ENCODE measurements around the gene USP21. TPM values are rescaled to one million over a fixed set of nuclear protein-coding genes. Genes with fewer than 3 reads are reported as not detected.

The USP21 gene
- total and polyA plus RNA-seq, 2 of the 4 experiments (the other 2 are of a cell fraction): 6.3 to 23.8 TPM

DNA sequence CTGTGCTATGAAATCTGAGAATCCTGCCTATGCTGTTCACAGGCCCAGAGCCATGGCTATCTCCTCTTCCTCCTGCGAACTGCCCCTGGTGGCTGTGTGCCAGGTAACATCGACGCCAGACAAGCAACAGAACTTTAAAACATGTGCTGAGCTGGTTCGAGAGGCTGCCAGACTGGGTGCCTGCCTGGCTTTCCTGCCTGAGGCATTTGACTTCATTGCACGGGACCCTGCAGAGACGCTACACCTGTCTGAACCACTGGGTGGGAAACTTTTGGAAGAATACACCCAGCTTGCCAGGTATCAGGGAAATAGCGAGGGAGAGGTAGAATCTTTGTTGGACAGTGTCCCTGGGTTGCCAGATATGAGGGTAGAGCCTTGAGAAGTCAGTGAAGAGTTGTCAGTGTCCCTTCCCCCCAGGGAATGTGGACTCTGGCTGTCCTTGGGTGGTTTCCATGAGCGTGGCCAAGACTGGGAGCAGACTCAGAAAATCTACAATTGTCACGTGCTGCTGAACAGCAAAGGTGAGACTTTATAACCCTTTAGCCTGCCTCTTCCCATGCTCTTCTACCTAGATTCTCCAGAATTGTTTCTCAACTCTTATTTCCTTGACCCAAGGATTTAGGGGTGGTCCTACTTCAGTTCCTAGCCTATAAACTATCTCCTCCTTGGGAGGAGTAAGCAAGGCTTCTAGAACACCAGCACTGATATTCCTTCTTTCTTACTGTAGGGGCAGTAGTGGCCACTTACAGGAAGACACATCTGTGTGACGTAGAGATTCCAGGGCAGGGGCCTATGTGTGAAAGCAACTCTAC, 40.0 kb upstream of the USP21 start (continued):
- TF ChIP-seq CEBPB (IDR thresholded peaks at IDR 0.05; ENCODE audit: low read depth, low read length) (no peak), RAD21 (IDR thresholded peaks at IDR 0.05; ENCODE audit: low read length) (peak; percentile 29; the same call in 1 of the 2 replicates)

DNA sequence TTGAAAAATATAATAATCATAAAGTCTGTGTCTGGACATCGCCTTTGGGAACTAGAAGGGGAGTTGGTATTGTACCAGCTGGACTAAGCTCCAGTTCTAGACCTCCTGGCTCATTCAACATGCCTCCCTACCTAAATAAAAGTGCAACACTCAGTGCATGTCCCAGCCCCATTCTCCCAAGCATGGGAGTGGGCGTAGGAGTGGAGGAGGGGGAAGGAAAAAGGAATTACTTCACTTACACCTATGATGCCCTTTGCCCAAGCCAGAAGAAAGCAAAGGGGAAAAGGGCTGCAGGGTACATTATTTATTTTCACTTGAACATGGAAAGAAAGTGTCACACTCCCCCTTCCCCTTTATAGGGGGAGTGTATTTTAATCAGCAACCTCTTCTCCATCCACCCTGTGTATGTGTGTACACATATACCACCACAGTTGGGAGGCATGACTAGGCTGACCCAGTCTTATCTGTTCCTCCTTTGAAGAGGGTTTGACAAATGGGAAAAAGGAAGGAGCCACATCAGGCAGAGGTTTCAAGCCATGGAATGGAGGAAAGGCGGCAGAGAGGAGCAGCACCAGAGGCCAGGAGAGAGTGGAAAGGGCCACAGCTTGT, 38.2 kb upstream of the USP21 start:
- Histone ChIP-seq H4K5ac (ENCODE audit: low read depth, low read length) (no peak overlapping the region), H3K27ac (ENCODE audit: insufficient read depth, low read length) (no peak overlapping the region), H3K9ac (ENCODE audit: low read depth, low read length) (no peak overlapping the region), H3K9me3 (ENCODE audit: control insufficient read depth, insufficient read depth, low read length) (no peaks in the 10 kb centered on the region; the same call in 1 of the 2 replicates), H3K23ac (ENCODE audit: low read depth, low read length) (no peak overlapping the region), H2AK5ac (ENCODE audit: low read depth, low read length) (no peak overlapping the region), H3K4me2 (ENCODE audit: low read depth, low read length) (no peak overlapping the region), H2BK120ac (ENCODE audit: low read depth, low read length) (no peak overlapping the region), H3K79me1 (ENCODE audit: low read depth in 1 of 2, low read length in 2 of 2) (peaks cover 37 to 75% of the 10 kb centered on the region in 2 experiments), H2BK5ac (ENCODE audit: low read depth, low read length, poor library complexity, severe bottlenecking) (no peak overlapping the region), H3K9me1 (ENCODE audit: insufficient read depth, low read length) (peaks cover 20% of the 10 kb centered on the region), H3K56ac (ENCODE audit: extremely low read depth, insufficient read depth, low read length) (no peak overlapping the region), H3K4ac (ENCODE audit: low read depth, low read length) (no peak overlapping the region), H2AK9ac (replicated peaks; ENCODE audit: low read depth, low read length, poor library complexity) (no peak overlapping the region), H4K91ac (ENCODE audit: insufficient read depth, low read depth, low read length) (no peak overlapping the region), H2AFZ (replicated peaks; ENCODE audit: low read length, poor library complexity) (no peak overlapping the region), H3K18ac (ENCODE audit: low read depth, low read length) (no peak overlapping the region), H2BK15ac (ENCODE audit: low read depth, low read length) (no peak overlapping the region), H4K8ac (ENCODE audit: low read depth in 2 of 2, low read length in 2 of 2) (no peak overlapping the region), H3K36me3 (ENCODE audit: control insufficient read depth, insufficient read depth, low read length) (peaks cover 50% of the 10 kb centered on the region), H3K27me3 (ENCODE audit: control insufficient read depth, insufficient read depth, low read length) (no peaks in the 10 kb centered on the region), H3K4me1 (ENCODE audit: control insufficient read depth, insufficient read depth, low read length) (peaks cover 17% of the 10 kb centered on the region), H2BK20ac (ENCODE audit: low read depth, low read length) (no peak overlapping the region), H3K14ac (replicated peaks; ENCODE audit: low read depth, low read length) (no peak overlapping the region), H3K4me3 (ENCODE audit: insufficient read depth, low read depth, low read length) (no peak overlapping the region), H4K20me1 (ENCODE audit: insufficient read depth, low read length) (peaks cover 32% of the 10 kb centered on the region)
- no TSS peak for BruUV-seq (replicated peaks)
- ATAC-seq (ENCODE audit: low read depth) (no peak), DNase-seq (no peak)
- intact Hi-C loops (cut with micrococcal nuclease) (no loop called here), dilution Hi-C loops (cut with HindIII; ENCODE audit: low sequenced_read_pairs, unreplicated experiment) (no loop called here), in situ Hi-C loops (cut with MboI; ENCODE audit: low sequenced_read_pairs) (no loop called here)
- POLR2A ChIA-PET (ENCODE audit: unreplicated experiment): no interaction called here
- CTCF ChIA-PET: no interaction called here
- no CpG with 5 or more reads among the region's 3 CpGs for WGBS, 2 experiments (ENCODE audit: extremely low coverage in 2 of 2, insufficient read length in 1 of 2)
- TF ChIP-seq BHLHE40 (IDR thresholded peaks at IDR 0.05; ENCODE audit: low read depth, low read length) (no peak), FOS (IDR thresholded peaks at IDR 0.05; ENCODE audit: low read depth, low read length) (no peak), RCOR1 (IDR thresholded peaks at IDR 0.05; ENCODE audit: insufficient replicate concordance, low read length) (no peak), NFE2L2 (IDR thresholded peaks at IDR 0.05; ENCODE audit: low read depth, low read length) (no peak), MXI1 (IDR thresholded peaks at IDR 0.05; ENCODE audit: borderline replicate concordance, low read depth, low read length) (no peak), SMC3 (IDR thresholded peaks at IDR 0.05; ENCODE audit: low read depth, low read length) (no peak), RAD21 (IDR thresholded peaks at IDR 0.05; ENCODE audit: low read length) (no peak), MAZ (IDR thresholded peaks at IDR 0.05; ENCODE audit: borderline replicate concordance, low read depth, low read length) (no peak), POLR2A (IDR thresholded peaks at IDR 0.05; ENCODE audit: low read depth, low read length) (no peak), MAFK (IDR thresholded peaks at IDR 0.05; ENCODE audit: low read depth, low read length) (no peak), RFX5 (IDR thresholded peaks at IDR 0.05; ENCODE audit: low read depth, low read length) (no peak), CHD1 (IDR thresholded peaks at IDR 0.05; ENCODE audit: low read depth, low read length) (no peak), CEBPB (IDR thresholded peaks at IDR 0.05; ENCODE audit: low read depth, low read length) (no peak)
- TF ChIP-seq, protein P1, sequence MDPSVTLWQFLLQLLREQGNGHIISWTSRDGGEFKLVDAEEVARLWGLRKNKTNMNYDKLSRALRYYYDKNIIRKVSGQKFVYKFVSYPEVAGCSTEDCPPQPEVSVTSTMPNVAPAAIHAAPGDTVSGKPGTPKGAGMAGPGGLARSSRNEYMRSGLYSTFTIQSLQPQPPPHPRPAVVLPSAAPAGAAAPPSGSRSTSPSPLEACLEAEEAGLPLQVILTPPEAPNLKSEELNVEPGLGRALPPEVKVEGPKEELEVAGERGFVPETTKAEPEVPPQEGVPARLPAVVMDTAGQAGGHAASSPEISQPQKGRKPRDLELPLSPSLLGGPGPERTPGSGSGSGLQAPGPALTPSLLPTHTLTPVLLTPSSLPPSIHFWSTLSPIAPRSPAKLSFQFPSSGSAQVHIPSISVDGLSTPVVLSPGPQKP (IDR thresholded peaks at IDR 0.05; ENCODE audit: borderline replicate concordance, low read depth, low read length): no peak
- TF ChIP-seq, protein P2, sequence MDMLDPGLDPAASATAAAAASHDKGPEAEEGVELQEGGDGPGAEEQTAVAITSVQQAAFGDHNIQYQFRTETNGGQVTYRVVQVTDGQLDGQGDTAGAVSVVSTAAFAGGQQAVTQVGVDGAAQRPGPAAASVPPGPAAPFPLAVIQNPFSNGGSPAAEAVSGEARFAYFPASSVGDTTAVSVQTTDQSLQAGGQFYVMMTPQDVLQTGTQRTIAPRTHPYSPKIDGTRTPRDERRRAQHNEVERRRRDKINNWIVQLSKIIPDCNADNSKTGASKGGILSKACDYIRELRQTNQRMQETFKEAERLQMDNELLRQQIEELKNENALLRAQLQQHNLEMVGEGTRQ (IDR thresholded peaks at IDR 0.05; ENCODE audit: low read depth, low read length): no peak

Measured in IMR-90 (cell line).